PC-9 (cell line): Measurements from ENCODE around the gene DLK1. TPM values are rescaled to one million over a fixed set of nuclear protein-coding genes. Genes with fewer than 3 reads are reported as not detected.

Experiments used
- BruUV-seq: library from RNA; stranded (reverse); fragments of 400-500 nt; replicated peaks from 2 replicates; lab custom pipeline; 2021; lab: Mats Ljungman, UMichigan
- CTCF ChIA-PET: fragments of 300-600 bp; sonication (Branson Sonifier 250); formaldehyde crosslinking; loops from one replicate; lab custom pipeline; 2022; ENCODE audit warnings: antibody characterized with exemption; lab: Charles Lee
- POLR2A ChIA-PET: fragments of 300-600 bp; sonication (Branson Sonifier 250); formaldehyde crosslinking; loops from one replicate; lab custom pipeline; 2022; ENCODE audit warnings: antibody characterized with exemption; ENCODE audit not compliant: unreplicated experiment; lab: Charles Lee
- DNase-seq, 2 experiments: peaks; one replicate each; pipeline versions ENCODE4 v3.0.0 to v3.0.0-alpha.2; 2015 to 2022; ENCODE audit warnings: mixed read lengths in 1 of 2
- H2AFZ ChIP-seq: fragments of 200-600 bp; sonication (generic); 2 replicates; pipeline ENCODE4 v1.8.1; 2017; ENCODE audit warnings: antibody characterized with exemption
- H3F3A ChIP-seq: fragments of 200-600 bp; sonication (generic); 2 replicates; pipeline ENCODE4 v1.8.1; 2017; ENCODE audit warnings: antibody characterized with exemption, mild to moderate bottlenecking, low read depth; ENCODE audit not compliant: insufficient read depth
- H3K27ac ChIP-seq: fragments of 200-600 bp; sonication (generic); 2 replicates; pipeline ENCODE4 v1.6.1; 2016; ENCODE audit warnings: mixed run types
- H3K27me3 ChIP-seq: fragments of 200-600 bp; sonication (generic); 2 replicates; pipeline ENCODE4 v1.6.1; 2016; ENCODE audit warnings: low read depth, mixed run types; ENCODE audit not compliant: insufficient read depth
- H3K36me3 ChIP-seq: fragments of 200-600 bp; sonication (generic); 2 replicates; pipeline ENCODE4 v1.6.1; 2016; ENCODE audit warnings: low read depth, mixed run types
- H3K4me1 ChIP-seq: fragments of 200-600 bp; sonication (generic); replicated peaks from 2 replicates; pipeline ENCODE4 v1.6.1; 2016; ENCODE audit warnings: mixed run types; ENCODE audit not compliant: insufficient read depth
- H3K4me2 ChIP-seq: fragments of 200-600 bp; sonication (generic); 2 replicates; pipeline ENCODE4 v1.6.1; 2017; ENCODE audit warnings: mixed run types
- H3K4me3 ChIP-seq: fragments of 200-600 bp; sonication (generic); 2 replicates; pipeline ENCODE4 v1.6.1; 2016; ENCODE audit warnings: mixed run types
- H3K79me2 ChIP-seq: fragments of 200-600 bp; sonication (generic); 2 replicates; pipeline ENCODE4 v1.6.1; 2017; ENCODE audit warnings: low read depth, mixed run types
- H3K9me2 ChIP-seq: fragments of 200-600 bp; sonication (generic); 2 replicates; pipeline ENCODE4 v1.8.1; 2017; ENCODE audit warnings: mild to moderate bottlenecking; ENCODE audit not compliant: insufficient read depth
- H3K9me3 ChIP-seq: fragments of 200-600 bp; sonication (generic); 2 replicates; pipeline ENCODE4 v1.8.1; 2016; ENCODE audit warnings: low read depth; ENCODE audit not compliant: insufficient read depth
- H4K20me1 ChIP-seq: fragments of 200-600 bp; sonication (generic); 2 replicates; pipeline ENCODE4 v1.8.1; 2017; ENCODE audit not compliant: insufficient read depth
- EZH2 ChIP-seq: fragments of 200-600 bp; sonication (generic); IDR thresholded peaks from 2 replicates; pipeline ENCODE4 v1.8.0; 2017; ENCODE audit warnings: antibody characterized with exemption, low read depth
- intact Hi-C: fragments of 100-400 bp; cut with micrococcal nuclease; formaldehyde crosslinking; loops from one replicate; pipeline ENCODE4 v1.10.0; 2022; ENCODE audit not compliant: unreplicated experiment
- total RNA-seq: library from RNA; stranded (reverse); gene quantifications from 2 replicates; pipeline ENCODE4 v1.2.3, GENCODE V29; 2021
- TF ChIP-seq, protein P1 (sequence below): fragments of 200-600 bp; sonication (generic); conservative IDR thresholded peaks from 2 replicates; pipeline ENCODE4 v1.6.1; 2017; ENCODE audit warnings: mixed run types, antibody characterized with exemption, mild to moderate bottlenecking, moderate library complexity

Gene DLK1
- total RNA-seq, 1 experiment from 2014 or later, result not detected

DNA sequence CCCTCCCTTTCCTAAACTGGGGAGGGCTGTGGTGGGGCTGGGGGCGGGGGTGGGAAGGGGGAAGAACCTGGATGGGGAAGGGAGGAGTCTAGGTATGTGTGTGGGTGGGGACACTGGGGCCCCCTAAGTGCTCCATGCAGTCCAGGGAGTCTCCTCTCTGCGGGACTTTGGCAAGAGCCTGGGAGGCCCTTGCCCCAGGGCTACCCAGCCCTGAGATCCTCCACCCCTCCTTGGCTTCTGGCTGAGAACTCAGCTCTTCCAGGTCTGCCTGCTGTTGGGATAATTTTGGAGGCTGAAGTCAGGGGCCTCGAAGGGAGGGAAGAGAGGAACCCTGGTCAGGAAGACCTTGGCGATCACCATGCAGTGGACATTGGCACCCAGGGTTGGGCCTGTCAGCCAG is 2.2 kb upstream of the DLK1 start:
- Histone ChIP-seq H2AFZ (no peak overlapping the region), H3K36me3 (no peaks in the 10 kb centered on the region), H3K79me2 (no peaks in the 10 kb centered on the region), H3K4me1 (no peaks in the 10 kb centered on the region), H3K9me3 (no peaks in the 10 kb centered on the region), H3K27ac (no peak overlapping the region), H4K20me1 (no peaks in the 10 kb centered on the region), H3K4me3 (no peak overlapping the region), H3K9me2 (no peaks in the 10 kb centered on the region), H3F3A (no peaks in the 10 kb centered on the region), H3K4me2 (no peak overlapping the region), H3K27me3 (peaks cover 47% of the 10 kb centered on the region)
- POLR2A ChIA-PET, result no interaction called here
- no TSS peak for BruUV-seq
- CTCF ChIA-PET, result no interaction called here
- no peak for DNase-seq
- TF ChIP-seq EZH2, result no peak
- TF ChIP-seq, protein P1, sequence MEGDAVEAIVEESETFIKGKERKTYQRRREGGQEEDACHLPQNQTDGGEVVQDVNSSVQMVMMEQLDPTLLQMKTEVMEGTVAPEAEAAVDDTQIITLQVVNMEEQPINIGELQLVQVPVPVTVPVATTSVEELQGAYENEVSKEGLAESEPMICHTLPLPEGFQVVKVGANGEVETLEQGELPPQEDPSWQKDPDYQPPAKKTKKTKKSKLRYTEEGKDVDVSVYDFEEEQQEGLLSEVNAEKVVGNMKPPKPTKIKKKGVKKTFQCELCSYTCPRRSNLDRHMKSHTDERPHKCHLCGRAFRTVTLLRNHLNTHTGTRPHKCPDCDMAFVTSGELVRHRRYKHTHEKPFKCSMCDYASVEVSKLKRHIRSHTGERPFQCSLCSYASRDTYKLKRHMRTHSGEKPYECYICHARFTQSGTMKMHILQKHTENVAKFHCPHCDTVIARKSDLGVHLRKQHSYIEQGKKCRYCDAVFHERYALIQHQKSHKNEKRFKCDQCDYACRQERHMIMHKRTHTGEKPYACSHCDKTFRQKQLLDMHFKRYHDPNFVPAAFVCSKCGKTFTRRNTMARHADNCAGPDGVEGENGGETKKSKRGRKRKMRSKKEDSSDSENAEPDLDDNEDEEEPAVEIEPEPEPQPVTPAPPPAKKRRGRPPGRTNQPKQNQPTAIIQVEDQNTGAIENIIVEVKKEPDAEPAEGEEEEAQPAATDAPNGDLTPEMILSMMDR, result no peak
- intact Hi-C loops, result no loop called here

DNA sequence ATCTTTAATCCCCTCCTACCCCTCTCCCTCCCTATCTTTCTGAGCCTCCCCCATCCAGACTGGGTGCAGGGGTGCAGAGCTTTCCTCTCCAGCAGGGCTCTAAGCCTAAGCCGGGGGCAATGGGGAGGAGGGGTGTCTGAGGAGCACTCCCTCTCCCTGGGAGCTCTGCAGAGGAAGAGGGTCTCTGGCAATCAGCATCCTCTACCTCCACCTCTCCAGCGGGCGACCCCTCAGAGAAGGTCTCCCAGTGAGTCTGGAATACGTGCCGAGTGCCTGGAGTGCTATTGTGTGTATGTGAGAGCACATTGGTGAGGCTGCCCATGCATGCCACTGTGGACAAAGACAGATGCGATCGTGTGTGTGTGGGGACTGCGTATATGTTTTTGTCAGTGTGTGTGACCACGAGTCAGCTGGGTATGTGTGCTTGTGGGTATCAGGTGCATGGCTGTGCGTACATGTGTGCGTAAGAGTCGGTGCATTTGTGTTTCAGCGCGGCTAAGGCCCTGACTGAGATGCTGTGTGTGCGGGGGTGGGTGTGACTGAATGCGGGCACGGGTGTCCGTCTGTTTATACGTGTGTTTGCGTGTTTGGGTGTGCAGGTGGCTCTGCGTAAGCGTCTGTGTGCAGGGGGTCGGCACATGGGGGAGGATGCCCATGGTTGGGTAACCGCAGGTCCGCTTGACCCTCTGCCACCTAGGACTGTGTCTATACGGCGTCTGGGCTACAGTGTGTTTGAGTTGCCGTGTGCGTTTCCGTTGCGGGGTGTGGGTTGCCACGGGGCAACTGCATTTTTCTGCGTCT is 905 bp upstream of the DLK1 start:
- Histone ChIP-seq H3K9me2 (no peaks in the 10 kb centered on the region), H4K20me1 (no peaks in the 10 kb centered on the region), H3K27ac (no peak overlapping the region), H3K79me2 (no peaks in the 10 kb centered on the region), H3K27me3 (peaks cover 53% of the 10 kb centered on the region), H3K9me3 (no peaks in the 10 kb centered on the region), H3F3A (no peaks in the 10 kb centered on the region), H2AFZ (no peak overlapping the region), H3K4me1 (no peaks in the 10 kb centered on the region), H3K4me2 (no peak overlapping the region), H3K36me3 (no peaks in the 10 kb centered on the region), H3K4me3 (no peak overlapping the region)
- no peak for DNase-seq
- ChIA-PET CTCF (no interaction called here), POLR2A (no interaction called here)
- BruUV-seq, result no TSS peak
- TF ChIP-seq, protein P1, result no peak
- no peak for TF ChIP-seq EZH2
- intact Hi-C loops, result no loop called here

DNA sequence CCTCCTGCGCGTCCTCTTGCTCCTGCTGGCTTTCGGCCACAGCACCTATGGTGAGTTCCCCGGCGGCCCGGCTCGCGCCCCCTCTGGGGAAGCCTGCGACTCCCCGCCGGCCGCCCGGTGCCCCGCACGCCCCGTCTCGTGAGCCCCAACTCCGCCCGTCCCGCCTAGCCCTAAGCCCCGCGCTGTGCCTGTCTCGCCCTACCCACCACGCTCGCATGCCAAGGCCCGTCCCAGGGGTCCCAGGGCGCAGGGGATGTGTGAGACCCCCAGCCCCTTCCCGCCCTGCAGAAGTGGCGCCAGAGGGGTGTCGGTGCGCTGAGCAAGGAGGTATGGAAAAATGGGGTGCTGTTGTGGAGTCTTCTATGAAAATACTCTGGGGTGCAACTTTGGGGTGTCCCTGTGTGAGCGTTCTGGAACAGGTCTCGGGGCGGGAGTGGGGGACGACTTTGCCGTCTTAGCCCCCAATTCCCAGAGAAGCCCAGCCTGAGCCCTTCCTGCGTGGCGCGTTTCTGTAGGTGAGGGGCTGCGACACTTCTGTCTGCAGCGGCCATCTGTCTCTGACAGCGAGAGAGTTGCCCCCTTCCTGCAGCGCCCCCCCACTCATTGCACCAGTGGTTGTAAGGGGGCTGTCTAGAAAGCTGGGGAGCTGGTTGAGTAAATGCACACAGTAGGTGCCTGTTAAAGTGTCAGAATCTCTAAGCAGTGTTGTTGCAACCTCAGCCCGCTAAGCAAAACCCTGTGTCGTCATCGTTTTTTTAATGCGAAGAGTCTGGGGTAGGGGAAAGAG is 587 bp downstream of the DLK1 start:
- H3K9me2 ChIP-seq, result no peaks in the 10 kb centered on the region
- intact Hi-C loops, result no loop called here
- H3K9me3 ChIP-seq, result no peaks in the 10 kb centered on the region
- H3K4me2 ChIP-seq, result no peak overlapping the region
- H3K27me3 ChIP-seq, result peaks cover 45% of the 10 kb centered on the region
- no peaks in the 10 kb centered on the region for H3K4me1 ChIP-seq
- no peak overlapping the region for H2AFZ ChIP-seq
- no peak overlapping the region for H3K27ac ChIP-seq
- no peak for TF ChIP-seq EZH2
- TF ChIP-seq, protein P1, result no peak
- H3F3A ChIP-seq, result no peaks in the 10 kb centered on the region
- no peaks in the 10 kb centered on the region for H3K79me2 ChIP-seq
- no TSS peak for BruUV-seq
- ChIA-PET CTCF (no interaction called here), POLR2A (no interaction called here)
- no peaks in the 10 kb centered on the region for H4K20me1 ChIP-seq
- DNase-seq, result no peak
- H3K4me3 ChIP-seq, result no peak overlapping the region
- H3K36me3 ChIP-seq, result no peaks in the 10 kb centered on the region
